Right ventricle myocardium inferior (tissue), 1 donor: ENCODE results near the gene RHOBTB3. TPM values are rescaled to one million over a fixed set of nuclear protein-coding genes. Genes with fewer than 3 reads are reported as not detected.

Experiments
- ATAC-seq: fragments of 200-7000 bp; cut with Tn5 transposase; one replicate; pipeline ENCODE4 v1.9.1; 2020; ENCODE audit warnings: mild to moderate bottlenecking, moderate library complexity
- DNase-seq: peaks from one replicate; pipeline ENCODE4 v3.0.0; 2021; ENCODE audit errors: missing footprints
- intact Hi-C: fragments of 100-400 bp; cut with DNase I; formaldehyde crosslinking; loops from one replicate; pipeline ENCODE4 v1.11.0; 2022
- total RNA-seq: library from RNA; stranded (reverse); fragmentation: NEBNext Ultra II Directional; extraction: Animal tissue kit (Norgen Biotek cat#: 25700); gene quantifications from one replicate; pipeline ENCODE4 v1.2.1, GENCODE V29; 2021
- donor health status: DM: no; HTN: yes; CAD: no; lungs with severe emphysema.

The RHOBTB3 gene
- total RNA-seq, 1 donor from 2014 or later = 76.5 TPM

DNA sequence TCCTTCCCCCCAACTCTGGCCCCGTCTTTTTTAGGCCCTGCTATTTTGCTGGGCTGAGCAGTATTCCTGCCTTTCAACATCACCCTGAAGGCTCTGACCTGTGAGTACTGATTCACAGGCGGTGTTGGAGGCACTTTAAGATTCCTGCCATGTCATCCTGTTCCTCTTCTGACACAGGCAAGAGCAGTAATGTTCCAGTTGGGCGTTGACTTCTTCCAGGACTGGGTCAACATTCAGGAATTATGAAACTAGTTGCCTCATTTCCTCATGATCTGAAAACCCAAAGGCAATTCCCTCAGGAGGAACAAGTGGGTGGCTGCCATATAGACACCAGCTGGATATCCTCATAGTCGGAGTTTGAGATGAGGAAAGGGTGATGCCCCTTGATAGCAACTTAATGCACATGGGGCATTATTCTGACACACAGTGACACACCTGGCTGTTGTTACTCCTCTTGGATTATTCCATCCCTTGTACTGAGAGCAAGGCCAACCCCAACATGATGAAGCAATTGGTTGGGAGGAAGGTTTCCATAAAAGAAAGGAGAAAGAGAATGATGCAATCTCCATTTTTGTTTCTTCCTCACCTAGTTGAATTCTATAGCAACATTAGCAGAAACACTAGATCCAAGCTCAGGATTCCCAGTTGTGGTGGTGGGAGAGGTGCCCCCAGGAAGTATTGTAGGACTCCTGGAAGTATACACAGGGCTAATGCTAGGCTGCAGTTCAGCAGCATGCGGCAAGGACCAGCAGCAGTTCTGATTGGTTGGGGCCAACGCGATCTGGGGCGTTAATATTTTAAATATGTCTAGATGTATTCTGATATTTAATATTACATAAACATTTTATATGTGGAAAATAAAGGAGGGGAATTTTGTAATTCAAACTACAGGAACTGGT lies 111.0 kb downstream of the RHOBTB3 start:
- ATAC-seq = peak; percentile 89
- no peak for DNase-seq
- intact Hi-C loops = loop anchor here (10.0 kb wide), 1 partner anchor 287 kb away; the partner anchor contains the start of genes ARSK and SKIC3

DNA sequence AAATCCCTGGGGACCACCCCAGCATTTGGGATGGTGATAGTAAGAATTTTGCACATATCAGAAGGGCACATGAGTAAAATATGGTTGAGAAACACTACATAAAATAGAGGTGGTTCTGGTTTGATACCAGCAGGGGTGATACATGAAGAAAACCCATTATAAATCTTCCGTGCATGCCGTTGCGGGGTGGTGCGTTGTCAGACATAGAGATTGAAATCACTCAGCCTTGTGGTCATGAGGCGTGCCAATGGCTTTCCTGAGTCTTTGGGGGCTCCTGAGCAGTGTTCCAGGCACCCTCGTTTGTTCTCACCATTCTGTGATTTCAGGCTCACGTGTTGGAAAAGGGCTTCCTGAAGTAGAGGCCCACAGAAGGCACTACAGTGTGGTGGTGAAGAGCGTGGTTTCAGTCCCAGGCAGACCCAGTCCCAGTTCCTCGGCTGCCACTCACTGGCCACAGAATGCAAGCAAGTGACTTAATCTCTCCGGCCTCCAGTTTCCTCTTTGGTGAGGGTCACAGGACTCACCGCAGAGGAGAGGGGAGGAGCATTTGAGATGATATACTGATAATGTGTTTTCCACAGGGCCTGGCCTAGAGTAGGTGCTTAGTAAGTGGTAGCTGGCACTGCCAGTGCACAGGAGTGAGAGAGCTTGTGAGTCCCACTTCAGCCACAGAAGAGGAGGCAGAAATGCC lies 111.9 kb downstream of the RHOBTB3 start:
- ATAC-seq (peak; percentile 64), DNase-seq (peak; percentile 85)
- intact Hi-C loops = loop anchor here (10.0 kb wide), 1 partner anchor 288 kb away; the partner anchor contains the start of genes ARSK and SKIC3

- ATAC-seq (peak; percentile 34), DNase-seq (no peak)
- intact Hi-C loops = loop anchor here (10.0 kb wide), 1 partner anchor 289 kb away; the partner anchor contains the start of genes ARSK and SKIC3
These were observed 112.6 kb downstream of the RHOBTB3 start for GRCh38 chr5:95843733-95844223.

GRCh38 chr5:95845391-95845790 lies 114.3 kb downstream of the RHOBTB3 start:
- ATAC-seq (no peak), DNase-seq (no peak)
- intact Hi-C loops = loop anchor here (10.0 kb wide), 1 partner anchor 291 kb away; the partner anchor contains the start of genes ARSK and SKIC3

Other genes with a start within 250 kb of the RHOBTB3 start
- 58.4 TPM for gene SKIC3, start 176.4 kb upstream of the RHOBTB3 start, total RNA-seq
- 4.7 TPM for gene ARSK, start 176.2 kb upstream of the RHOBTB3 start, total RNA-seq
- not detected for gene GPR150, start 111.2 kb upstream of the RHOBTB3 start, total RNA-seq
- gene RFESD, start 84.6 kb upstream of the RHOBTB3 start, total RNA-seq = 3.0 TPM
- gene SPATA9, start 48.3 kb upstream of the RHOBTB3 start, total RNA-seq = not detected
- 111 TPM for gene GLRX, start 91.4 kb downstream of the RHOBTB3 start, total RNA-seq
- gene ELL2, start 230.5 kb downstream of the RHOBTB3 start, total RNA-seq = 26.7 TPM